HG03565 (cell line): ENCODE data around the gene ZFYVE9.
A peak's percentile ranks its signal among the peaks of the same experiment; 100 is the strongest.
"Not testable (repeated sequence)": the region's sequence is repeated elsewhere in the genome, so short reads cannot be mapped to it uniquely, and the experiment has no call there.

Experiments
- ATAC-seq: cut with Tn5 transposase; IDR thresholded peaks from one replicate; pipeline ENCODE4 v1.9.1; 2021; ENCODE audit warnings: mild to moderate bottlenecking, moderate library complexity; ENCODE audit not compliant: unreplicated experiment

The ZFYVE9 gene

GRCh38 chr1:52142220-52143183, 613 bp downstream of the ZFYVE9 start:
- ATAC-seq = peak; percentile 19

- ATAC-seq = no peak
Measured at GRCh38 chr1:52145137-52145536, 3.2 kb downstream of the ZFYVE9 start.

- not testable (repeated sequence) for ATAC-seq
Measured at GRCh38 chr1:52150445-52150844, 8.6 kb downstream of the ZFYVE9 start.

DNA sequence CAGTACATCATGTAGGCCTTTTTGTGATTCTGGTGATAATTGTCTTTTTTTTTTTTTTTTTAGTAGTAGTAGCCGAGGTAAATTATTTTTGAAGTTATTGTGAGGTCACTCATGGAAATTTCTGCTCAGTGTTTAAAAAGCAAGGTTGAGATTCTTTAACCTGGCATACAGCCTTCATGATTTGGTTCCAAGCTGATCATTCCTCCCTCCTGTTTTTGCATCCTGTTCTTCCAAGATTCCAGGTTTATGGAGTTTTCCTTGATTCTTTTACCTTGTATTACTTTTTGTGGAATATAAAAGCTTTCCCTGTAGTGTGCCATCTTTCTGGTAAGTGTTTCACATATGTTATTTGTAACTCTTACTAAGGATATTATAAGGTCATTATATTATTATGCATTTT, 9.1 kb downstream of the ZFYVE9 start:
- ATAC-seq = no peak

- no peak for ATAC-seq
Measured at GRCh38 chr1:52152572-52152971, 10.7 kb downstream of the ZFYVE9 start.

- ATAC-seq = no peak
Measured at GRCh38 chr1:52153010-52153409, 11.1 kb downstream of the ZFYVE9 start.

GRCh38 chr1:52153898-52154297, 12.0 kb downstream of the ZFYVE9 start:
- ATAC-seq = no peak

DNA sequence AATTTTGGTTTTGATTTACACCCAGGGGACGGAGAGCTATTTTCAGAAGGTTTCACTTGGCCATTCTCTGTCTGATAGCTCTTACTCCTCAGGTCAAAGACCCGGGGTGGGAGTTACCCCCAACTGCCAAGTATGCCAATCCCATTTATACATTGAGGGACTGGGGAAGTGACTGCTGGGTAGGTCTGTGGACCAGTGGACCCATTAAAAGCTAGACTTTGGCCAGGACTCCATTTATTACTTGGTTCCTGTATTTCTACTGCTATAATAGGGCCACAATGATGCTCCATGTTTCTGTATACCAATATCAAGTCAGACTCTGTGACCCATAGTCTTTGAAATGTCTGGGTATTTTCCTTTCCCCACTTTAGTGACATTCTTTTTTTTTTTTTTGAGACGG, 14.6 kb downstream of the ZFYVE9 start:
- ATAC-seq = no peak

GRCh38 chr1:52157582-52157981, 15.7 kb downstream of the ZFYVE9 start:
- no peak for ATAC-seq

GRCh38 chr1:52158218-52158617, 16.3 kb downstream of the ZFYVE9 start:
- ATAC-seq = no peak

DNA sequence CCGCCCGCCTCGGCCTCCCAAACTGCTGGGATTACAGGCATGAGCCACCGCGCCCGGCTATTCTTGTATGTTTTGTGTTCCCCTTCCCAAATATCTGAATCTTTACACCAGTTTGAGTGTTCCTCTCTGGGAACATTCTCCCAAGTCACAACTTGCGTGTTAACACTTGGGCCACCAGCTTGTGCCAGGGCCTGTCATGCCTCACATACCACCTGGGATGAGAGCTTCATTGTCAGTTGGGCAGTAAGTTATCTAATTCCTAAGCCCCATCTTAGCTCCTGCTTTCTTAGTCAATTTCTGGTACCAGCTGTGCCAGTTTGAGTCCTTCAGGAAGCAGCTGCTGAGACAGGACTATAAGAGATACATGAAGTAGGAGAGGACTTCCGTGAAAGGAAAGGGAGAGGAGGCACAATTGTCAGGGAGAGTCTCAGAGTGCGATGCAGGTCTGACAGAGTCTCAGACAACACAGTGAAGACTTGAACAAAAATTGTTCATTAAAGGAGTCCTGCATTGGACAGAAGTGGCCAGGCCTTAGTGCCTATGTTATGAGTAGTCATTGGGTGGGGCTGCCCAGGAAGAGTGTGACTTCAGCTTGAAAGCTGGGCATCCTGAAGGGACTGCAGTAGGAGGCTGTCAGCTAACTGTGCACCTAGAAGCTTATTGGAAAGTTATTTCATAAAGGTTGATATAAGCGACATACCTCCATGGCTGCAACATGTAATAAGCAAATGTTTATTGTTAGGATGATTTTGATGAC, 17.3 kb downstream of the ZFYVE9 start:
- no peak for ATAC-seq

GRCh38 chr1:52162947-52163346, 21.1 kb downstream of the ZFYVE9 start:
- no peak for ATAC-seq

DNA sequence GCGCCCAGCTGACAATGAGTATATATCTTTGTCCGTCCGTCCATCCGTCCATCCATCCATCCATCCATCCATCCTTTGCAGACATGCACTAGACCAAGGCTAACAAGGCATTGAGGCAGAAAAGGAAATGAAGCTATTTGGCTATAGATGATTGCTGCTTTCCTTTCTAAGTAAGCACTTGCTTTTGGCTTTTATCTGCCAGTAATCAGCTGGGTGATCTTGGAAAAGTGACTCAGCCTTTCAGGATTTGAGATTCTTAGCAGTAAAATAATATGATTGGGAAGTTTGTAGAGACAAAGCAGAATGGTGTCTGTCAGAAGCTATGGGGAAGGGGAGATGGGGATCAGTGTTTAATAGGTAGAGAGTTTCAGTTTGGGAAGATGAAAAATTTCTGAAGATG, 22.7 kb downstream of the ZFYVE9 start:
- ATAC-seq = no peak

- no peak for ATAC-seq
Measured at GRCh38 chr1:52166996-52167753, 25.3 kb downstream of the ZFYVE9 start.

GRCh38 chr1:52168373-52169080, 26.6 kb downstream of the ZFYVE9 start:
- no peak for ATAC-seq

GRCh38 chr1:52171149-52171548, 29.3 kb downstream of the ZFYVE9 start:
- ATAC-seq = not testable (repeated sequence)

DNA sequence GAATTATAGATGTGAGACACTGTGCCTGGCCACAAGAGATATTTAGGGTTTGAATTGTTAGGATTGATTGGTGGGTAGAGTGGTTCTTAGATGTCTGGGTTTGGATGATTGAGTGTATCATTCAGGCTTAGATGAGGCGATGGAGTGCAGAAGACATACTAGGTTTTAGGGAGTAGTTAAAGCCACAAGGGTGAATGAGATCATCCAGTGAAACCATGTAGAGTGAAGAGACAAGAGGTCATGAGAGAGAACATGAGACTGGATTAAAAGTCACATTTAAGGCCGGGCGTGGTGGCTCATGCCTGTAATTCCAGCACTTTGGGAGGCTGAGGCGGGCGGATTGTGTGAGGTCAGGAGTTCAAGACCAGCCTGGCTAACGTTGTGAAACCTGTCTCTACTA, 37.2 kb downstream of the ZFYVE9 start:
- ATAC-seq = no peak

DNA sequence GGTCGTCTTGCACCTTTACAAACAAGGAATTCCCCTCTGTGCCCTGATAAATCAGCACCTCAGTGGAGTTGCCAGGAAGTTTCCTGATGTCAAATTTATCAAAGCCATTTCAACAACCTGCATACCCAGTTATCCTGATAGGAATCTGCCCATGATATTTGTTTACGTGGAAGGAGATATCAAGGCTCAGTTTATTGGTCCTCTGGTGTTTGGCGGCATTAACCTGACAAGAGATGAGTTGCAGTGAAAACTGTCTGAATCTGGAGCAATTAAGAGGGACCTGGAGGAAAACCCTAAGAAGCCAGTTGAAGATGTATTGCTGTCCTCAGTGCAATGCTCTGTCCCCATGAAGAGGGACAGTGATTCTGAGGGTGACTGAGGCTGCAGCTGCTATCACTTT, 38.3 kb downstream of the ZFYVE9 start:
- no peak for ATAC-seq

- not testable (repeated sequence) for ATAC-seq
Measured at GRCh38 chr1:52181759-52182158, 39.9 kb downstream of the ZFYVE9 start.

DNA sequence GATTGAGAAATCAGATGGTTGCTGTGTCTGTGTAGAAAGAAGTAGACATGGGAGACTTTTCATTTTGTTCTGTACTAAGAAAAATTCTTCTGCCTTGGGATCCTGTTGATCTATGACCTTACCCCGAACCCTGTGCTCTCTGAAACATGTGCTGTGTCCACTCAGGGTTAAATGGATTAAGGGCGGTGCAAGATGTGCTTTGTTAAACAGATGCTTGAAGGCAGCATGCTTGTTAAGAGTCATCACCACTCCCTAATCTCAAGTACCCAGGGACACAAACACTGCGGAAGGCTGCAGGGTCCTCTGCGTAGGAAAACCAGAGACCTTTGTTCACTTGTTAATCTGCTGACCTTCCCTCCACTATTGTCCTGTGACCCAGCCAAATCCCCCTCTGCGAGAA, 40.4 kb downstream of the ZFYVE9 start:
- not testable (repeated sequence) for ATAC-seq
